GM12878 (cell line): ENCODE data around the gene EXOC3L4. TPM values are rescaled to one million over a fixed set of nuclear protein-coding genes. Genes with fewer than 3 reads are reported as not detected.

Source experiments
- BRCA1 ChIP-seq: IDR thresholded peaks from 2 replicates; pipeline ENCODE4 v1.6.1; 2011; ENCODE audit warnings: low read depth, low read length, improper control_type of control experiment
- CBFB ChIP-seq: IDR thresholded peaks from 2 replicates; pipeline ENCODE4 v1.6.1; 2016; ENCODE audit warnings: antibody characterized with exemption, low read depth
- EED ChIP-seq: sonication (generic); IDR thresholded peaks from 2 replicates; pipeline ENCODE4 v1.6.1; 2016; ENCODE audit warnings: antibody characterized with exemption, low read depth
- FOS ChIP-seq: IDR thresholded peaks from 3 replicates; pipeline ENCODE4 v1.6.1; 2011; ENCODE audit warnings: borderline replicate concordance; ENCODE audit not compliant: insufficient read length; ENCODE audit errors: extremely low read depth
- JUNB ChIP-seq: IDR thresholded peaks from 2 replicates; pipeline ENCODE4 v1.6.1; 2016; ENCODE audit warnings: antibody characterized with exemption, mild to moderate bottlenecking
- KAT2A ChIP-seq: conservative IDR thresholded peaks from 2 replicates; pipeline ENCODE4 v1.6.1; 2011; ENCODE audit warnings: low read depth, low read length; ENCODE audit not compliant: control insufficient read depth
- KDM1A ChIP-seq: fragments of 200-600 bp; sonication (generic); IDR thresholded peaks from 2 replicates; pipeline ENCODE4 v1.6.1; 2016; ENCODE audit warnings: borderline replicate concordance
- KLF5 ChIP-seq: fragments of 450-650 bp; IDR thresholded peaks from 2 replicates; pipeline ENCODE4 v1.6.1; 2014; ENCODE audit warnings: mild to moderate bottlenecking; ENCODE audit not compliant: partially characterized antibody
- MTA3 ChIP-seq: IDR thresholded peaks from 2 replicates; pipeline ENCODE4 v1.6.1; 2012; ENCODE audit warnings: low read length, inconsistent platforms, borderline replicate concordance
- MXI1 ChIP-seq: fragments of 150-350 bp; IDR thresholded peaks from 2 replicates; pipeline ENCODE4 v1.6.1; 2011; ENCODE audit warnings: low read depth, mild to moderate bottlenecking, inconsistent platforms, low read length, improper control_type of control experiment
- NFXL1 ChIP-seq: fragments of 450-650 bp; IDR thresholded peaks from 2 replicates; pipeline ENCODE4 v1.6.1; 2017; ENCODE audit warnings: antibody characterized with exemption, mild to moderate bottlenecking, borderline replicate concordance
- NR2C1 ChIP-seq: fragments of 450-650 bp; IDR thresholded peaks from 2 replicates; pipeline ENCODE4 v1.6.1; 2017; ENCODE audit warnings: antibody characterized with exemption, mild to moderate bottlenecking, moderate library complexity
- NR2F1 ChIP-seq: fragments of 450-650 bp; conservative IDR thresholded peaks from 2 replicates; pipeline ENCODE4 v1.6.1; 2017; ENCODE audit warnings: mild to moderate bottlenecking
- RFX5 ChIP-seq: IDR thresholded peaks from 2 replicates; pipeline ENCODE4 v1.6.1; 2011; ENCODE audit warnings: low read depth, low read length, improper control_type of control experiment
- SIX5 ChIP-seq: IDR thresholded peaks from 2 replicates; pipeline ENCODE4 v1.6.1; 2011; ENCODE audit warnings: mild to moderate bottlenecking, low read depth, low read length, moderate library complexity; ENCODE audit not compliant: severe bottlenecking
- SUZ12 ChIP-seq: fragments of 200-600 bp; sonication (generic); IDR thresholded peaks from one replicate; pipeline ENCODE4 v1.6.1; 2018; ENCODE audit warnings: antibody characterized with exemption, mild to moderate bottlenecking; ENCODE audit not compliant: unreplicated experiment
- TAF1 ChIP-seq: IDR thresholded peaks from 2 replicates; pipeline ENCODE4 v1.6.1; 2011; ENCODE audit warnings: mild to moderate bottlenecking, low read depth, low read length, borderline replicate concordance
- TARDBP ChIP-seq: IDR thresholded peaks from 2 replicates; pipeline ENCODE4 v1.6.1; 2016; ENCODE audit warnings: borderline replicate concordance
- TCF7 ChIP-seq: IDR thresholded peaks from 2 replicates; pipeline ENCODE4 v1.6.1; 2014; ENCODE audit warnings: antibody characterized with exemption, borderline replicate concordance
- polyA plus RNA-seq, 11 experiments: library from polyadenylated mRNA; depleted of rRNA in 4 of 11; unstranded in 6 of 11; stranded (reverse) in 5 of 11; fragments of >200 nt; fragmentation: Nextera tagmentation in 4 of 11; fragmentation: Illumina TruSeq in 1 of 11; extraction: Ambion mirVana in 4 of 11; extraction: Trizol in 1 of 11; gene quantifications; 1 replicate in 1 of 11; 2 replicates in 10 of 11; pipeline versions ENCODE4 v1.2.1 to v1.2.3, GENCODE V29; 2011 to 2016; ENCODE audit warnings: inconsistent platforms in 2 of 11, missing spikeins in 2 of 11, low read depth in 1 of 11
- total RNA-seq, 4 experiments: library from RNA; depleted of rRNA in 3 of 4; stranded (reverse); fragments of >200 nt in 3 of 4; fragmentation: Illumina TruSeq in 1 of 4; extraction: Trizol in 1 of 4; gene quantifications; 2 replicates each; pipeline versions ENCODE4 v1.2.1 to v1.2.3, GENCODE V29; 2013 to 2021
- TF ChIP-seq, protein P1 (sequence below): fragments of 450-650 bp; formaldehyde crosslinking; IDR thresholded peaks from 2 replicates; pipeline ENCODE4 v1.5.0; 2022; ENCODE audit warnings: mild to moderate bottlenecking, missing genetic modification characterization
- TF ChIP-seq, protein P2 (sequence below): fragments of 450-650 bp; IDR thresholded peaks from 2 replicates; pipeline ENCODE4 v1.6.1; 2017; ENCODE audit warnings: mild to moderate bottlenecking, low read depth, inconsistent platforms; ENCODE audit not compliant: poor library complexity, severe bottlenecking
- TF ChIP-seq, protein P3 (sequence below), 3 experiments: IDR thresholded peaks in 2 of 3; conservative IDR thresholded peaks in 1 of 3; 2 replicates each; pipeline ENCODE4 v1.5.1; 2011; ENCODE audit warnings: low read depth in 3 of 3, low read length in 3 of 3, mild to moderate bottlenecking in 3 of 3, control low read depth in 2 of 3, moderate library complexity in 2 of 3, inconsistent platforms in 1 of 3, mixed read lengths in 1 of 3; ENCODE audit not compliant: control insufficient read depth in 2 of 3, insufficient read depth in 1 of 3; ENCODE audit errors: extremely low read depth in 1 of 3

EXOC3L4 gene
- total and polyA plus RNA-seq, 10 of the 15 experiments (the other 5 are each of a cell fraction or from before 2014, with no cell fraction given): not detected

DNA sequence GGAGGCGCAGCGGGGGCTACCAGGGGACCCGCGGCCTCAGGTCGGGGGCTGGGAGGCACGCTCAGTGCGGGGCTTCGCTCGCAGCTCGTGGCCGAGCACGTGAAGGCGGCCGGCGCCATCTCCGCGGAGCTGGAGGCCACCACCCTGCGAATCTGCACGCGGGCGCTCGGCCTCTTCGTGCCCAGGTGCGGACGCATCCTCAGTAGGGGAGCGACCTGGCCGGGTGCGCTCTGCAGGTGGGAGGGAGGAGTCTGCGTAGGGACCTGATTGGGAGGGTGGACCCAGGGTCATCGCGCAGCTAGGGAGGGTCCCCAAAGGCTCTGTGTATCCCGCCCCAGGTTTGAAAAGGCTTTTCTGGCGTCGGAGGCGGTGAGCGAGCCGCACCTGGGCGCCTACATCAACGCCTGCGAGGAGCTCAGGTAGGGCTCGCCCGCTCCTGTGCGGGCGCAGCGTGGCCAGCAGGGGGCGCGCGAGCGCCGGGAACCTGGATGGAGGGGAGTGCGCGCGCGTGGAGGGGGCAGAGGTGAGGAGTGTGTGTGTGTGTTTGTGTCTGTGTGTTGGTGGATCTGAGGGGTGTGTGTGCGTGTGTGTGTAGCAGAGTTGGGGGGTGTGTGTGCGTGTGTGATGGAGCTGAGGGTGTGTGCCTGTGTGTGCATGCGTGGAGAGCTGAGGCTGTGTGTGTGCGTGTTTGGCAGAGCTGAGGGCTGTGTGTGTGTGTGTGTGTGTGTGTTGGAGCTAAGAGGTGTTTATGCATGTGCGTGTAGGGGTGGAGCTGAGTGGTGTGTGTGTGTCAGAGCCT, 10.3 kb downstream of the EXOC3L4 start (continued):
- TF ChIP-seq TCF7 (no peak), CBFB (no peak), EED (no peak), KDM1A (no peak), MTA3 (no peak), NR2C1 (peak; percentile 26; the same call in 1 of the 2 replicates), KLF5 (no peak), TAF1 (no peak), JUNB (no peak), MXI1 (no peak), SIX5 (no peak), SUZ12 (peak; percentile 49), TARDBP (no peak), KAT2A (no peak), NR2F1 (peak; percentile 99), RFX5 (no peak), FOS (no peak), NFXL1 (no peak), BRCA1 (no peak)
- TF ChIP-seq, protein P1, sequence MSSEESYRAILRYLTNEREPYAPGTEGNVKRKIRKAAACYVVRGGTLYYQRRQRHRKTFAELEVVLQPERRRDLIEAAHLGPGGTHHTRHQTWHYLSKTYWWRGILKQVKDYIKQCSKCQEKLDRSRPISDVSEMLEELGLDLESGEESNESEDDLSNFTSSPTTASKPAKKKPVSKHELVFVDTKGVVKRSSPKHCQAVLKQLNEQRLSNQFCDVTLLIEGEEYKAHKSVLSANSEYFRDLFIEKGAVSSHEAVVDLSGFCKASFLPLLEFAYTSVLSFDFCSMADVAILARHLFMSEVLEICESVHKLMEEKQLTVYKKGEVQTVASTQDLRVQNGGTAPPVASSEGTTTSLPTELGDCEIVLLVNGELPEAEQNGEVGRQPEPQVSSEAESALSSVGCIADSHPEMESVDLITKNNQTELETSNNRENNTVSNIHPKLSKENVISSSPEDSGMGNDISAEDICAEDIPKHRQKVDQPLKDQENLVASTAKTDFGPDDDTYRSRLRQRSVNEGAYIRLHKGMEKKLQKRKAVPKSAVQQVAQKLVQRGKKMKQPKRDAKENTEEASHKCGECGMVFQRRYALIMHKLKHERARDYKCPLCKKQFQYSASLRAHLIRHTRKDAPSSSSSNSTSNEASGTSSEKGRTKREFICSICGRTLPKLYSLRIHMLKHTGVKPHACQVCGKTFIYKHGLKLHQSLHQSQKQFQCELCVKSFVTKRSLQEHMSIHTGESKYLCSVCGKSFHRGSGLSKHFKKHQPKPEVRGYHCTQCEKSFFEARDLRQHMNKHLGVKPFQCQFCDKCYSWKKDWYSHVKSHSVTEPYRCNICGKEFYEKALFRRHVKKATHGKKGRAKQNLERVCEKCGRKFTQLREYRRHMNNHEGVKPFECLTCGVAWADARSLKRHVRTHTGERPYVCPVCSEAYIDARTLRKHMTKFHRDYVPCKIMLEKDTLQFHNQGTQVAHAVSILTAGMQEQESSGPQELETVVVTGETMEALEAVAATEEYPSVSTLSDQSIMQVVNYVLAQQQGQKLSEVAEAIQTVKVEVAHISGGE (CRISPR knock-in tag): no peak
- TF ChIP-seq, protein P2, sequence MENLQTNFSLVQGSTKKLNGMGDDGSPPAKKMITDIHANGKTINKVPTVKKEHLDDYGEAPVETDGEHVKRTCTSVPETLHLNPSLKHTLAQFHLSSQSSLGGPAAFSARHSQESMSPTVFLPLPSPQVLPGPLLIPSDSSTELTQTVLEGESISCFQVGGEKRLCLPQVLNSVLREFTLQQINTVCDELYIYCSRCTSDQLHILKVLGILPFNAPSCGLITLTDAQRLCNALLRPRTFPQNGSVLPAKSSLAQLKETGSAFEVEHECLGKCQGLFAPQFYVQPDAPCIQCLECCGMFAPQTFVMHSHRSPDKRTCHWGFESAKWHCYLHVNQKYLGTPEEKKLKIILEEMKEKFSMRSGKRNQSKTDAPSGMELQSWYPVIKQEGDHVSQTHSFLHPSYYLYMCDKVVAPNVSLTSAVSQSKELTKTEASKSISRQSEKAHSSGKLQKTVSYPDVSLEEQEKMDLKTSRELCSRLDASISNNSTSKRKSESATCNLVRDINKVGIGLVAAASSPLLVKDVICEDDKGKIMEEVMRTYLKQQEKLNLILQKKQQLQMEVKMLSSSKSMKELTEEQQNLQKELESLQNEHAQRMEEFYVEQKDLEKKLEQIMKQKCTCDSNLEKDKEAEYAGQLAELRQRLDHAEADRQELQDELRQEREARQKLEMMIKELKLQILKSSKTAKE: no peak
- TF ChIP-seq, protein P3, sequence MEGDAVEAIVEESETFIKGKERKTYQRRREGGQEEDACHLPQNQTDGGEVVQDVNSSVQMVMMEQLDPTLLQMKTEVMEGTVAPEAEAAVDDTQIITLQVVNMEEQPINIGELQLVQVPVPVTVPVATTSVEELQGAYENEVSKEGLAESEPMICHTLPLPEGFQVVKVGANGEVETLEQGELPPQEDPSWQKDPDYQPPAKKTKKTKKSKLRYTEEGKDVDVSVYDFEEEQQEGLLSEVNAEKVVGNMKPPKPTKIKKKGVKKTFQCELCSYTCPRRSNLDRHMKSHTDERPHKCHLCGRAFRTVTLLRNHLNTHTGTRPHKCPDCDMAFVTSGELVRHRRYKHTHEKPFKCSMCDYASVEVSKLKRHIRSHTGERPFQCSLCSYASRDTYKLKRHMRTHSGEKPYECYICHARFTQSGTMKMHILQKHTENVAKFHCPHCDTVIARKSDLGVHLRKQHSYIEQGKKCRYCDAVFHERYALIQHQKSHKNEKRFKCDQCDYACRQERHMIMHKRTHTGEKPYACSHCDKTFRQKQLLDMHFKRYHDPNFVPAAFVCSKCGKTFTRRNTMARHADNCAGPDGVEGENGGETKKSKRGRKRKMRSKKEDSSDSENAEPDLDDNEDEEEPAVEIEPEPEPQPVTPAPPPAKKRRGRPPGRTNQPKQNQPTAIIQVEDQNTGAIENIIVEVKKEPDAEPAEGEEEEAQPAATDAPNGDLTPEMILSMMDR (IDR thresholded peaks at IDR 0.05 in 2 of 3, conservative IDR thresholded peaks at IDR 0.05 in 1 of 3; ENCODE audit: control insufficient read depth in 2 of 3, extremely low read depth in 1 of 3, insufficient read depth in 1 of 3, low read depth in 3 of 3, low read length in 3 of 3): peak; percentile 96 to 98 (median 98)
